IPS-18a (cell line): ENCODE data around the gene TTLL1.

Source experiments
- H3K27ac ChIP-seq: one replicate; pipeline ENCODE4 v1.5.1; 2013; ENCODE audit warnings: low read length
- H3K27me3 ChIP-seq: one replicate; pipeline ENCODE4 v1.6.1; 2013; ENCODE audit warnings: mild to moderate bottlenecking, low read length; ENCODE audit not compliant: control insufficient read depth, insufficient read depth
- H3K36me3 ChIP-seq: one replicate; pipeline ENCODE4 v1.6.1; 2013; ENCODE audit warnings: low read depth, low read length; ENCODE audit not compliant: control insufficient read depth
- H3K4me1 ChIP-seq: one replicate; pipeline ENCODE4 v1.6.1; 2013; ENCODE audit warnings: low read depth, low read length; ENCODE audit not compliant: control insufficient read depth
- H3K4me3 ChIP-seq: one replicate; pipeline ENCODE4 v1.5.1; 2013; ENCODE audit warnings: low read length
- H3K9ac ChIP-seq: one replicate; pipeline ENCODE4 v1.6.1; 2013; ENCODE audit warnings: mild to moderate bottlenecking, low read length, moderate library complexity
- H3K9me3 ChIP-seq: one replicate; pipeline ENCODE4 v1.6.1; 2013; ENCODE audit warnings: low read depth, low read length; ENCODE audit not compliant: control insufficient read depth

Gene TTLL1

GRCh38 chr22:43008509-43008908, 80.7 kb downstream of the TTLL1 start:
- Histone ChIP-seq H3K27me3 (no peaks in the 10 kb centered on the region), H3K36me3 (no peaks in the 10 kb centered on the region), H3K9ac (no peak overlapping the region), H3K4me3 (no peak overlapping the region), H3K9me3 (no peaks in the 10 kb centered on the region), H3K27ac (no peak overlapping the region), H3K4me1 (peaks cover 16% of the 10 kb centered on the region)

- H3K36me3 ChIP-seq = no peaks in the 10 kb centered on the region
- no peaks in the 10 kb centered on the region for H3K9me3 ChIP-seq
- no peak overlapping the region for H3K4me3 ChIP-seq
- H3K4me1 ChIP-seq = peaks cover 15% of the 10 kb centered on the region
- H3K27ac ChIP-seq = no peak overlapping the region
- H3K9ac ChIP-seq = no peak overlapping the region
- no peaks in the 10 kb centered on the region for H3K27me3 ChIP-seq
These were observed 81.6 kb downstream of the TTLL1 start for GRCh38 chr22:43007519-43008102.

GRCh38 chr22:43006753-43007152, 82.4 kb downstream of the TTLL1 start:
- Histone ChIP-seq H3K4me1 (peaks cover 23% of the 10 kb centered on the region), H3K36me3 (no peaks in the 10 kb centered on the region), H3K9ac (no peak overlapping the region), H3K27me3 (no peaks in the 10 kb centered on the region), H3K27ac (no peak overlapping the region), H3K4me3 (no peak overlapping the region), H3K9me3 (no peaks in the 10 kb centered on the region)

GRCh38 chr22:43006016-43006505, 83.1 kb downstream of the TTLL1 start:
- Histone ChIP-seq H3K4me3 (no peak overlapping the region), H3K36me3 (no peaks in the 10 kb centered on the region), H3K27ac (no peak overlapping the region), H3K4me1 (peaks cover 27% of the 10 kb centered on the region), H3K27me3 (no peaks in the 10 kb centered on the region), H3K9me3 (no peaks in the 10 kb centered on the region), H3K9ac (no peak overlapping the region)

- Histone ChIP-seq H3K4me1 (peaks cover 33% of the 10 kb centered on the region), H3K27me3 (no peaks in the 10 kb centered on the region), H3K9me3 (no peaks in the 10 kb centered on the region), H3K27ac (no peak overlapping the region), H3K9ac (no peak overlapping the region), H3K36me3 (no peaks in the 10 kb centered on the region), H3K4me3 (no peak overlapping the region)
These were observed 84.1 kb downstream of the TTLL1 start for GRCh38 chr22:43005106-43005505.

GRCh38 chr22:43004362-43005035, 84.7 kb downstream of the TTLL1 start:
- no peaks in the 10 kb centered on the region for H3K9me3 ChIP-seq
- no peak overlapping the region for H3K9ac ChIP-seq
- H3K36me3 ChIP-seq = no peaks in the 10 kb centered on the region
- no peaks in the 10 kb centered on the region for H3K27me3 ChIP-seq
- no peak overlapping the region for H3K4me3 ChIP-seq
- H3K4me1 ChIP-seq = peaks cover 33% of the 10 kb centered on the region
- H3K27ac ChIP-seq = no peak overlapping the region

GRCh38 chr22:43002202-43002586, 87.0 kb downstream of the TTLL1 start:
- Histone ChIP-seq H3K9ac (no peak overlapping the region), H3K36me3 (no peaks in the 10 kb centered on the region), H3K4me1 (peaks cover 28% of the 10 kb centered on the region), H3K9me3 (no peaks in the 10 kb centered on the region), H3K27me3 (no peaks in the 10 kb centered on the region), H3K4me3 (no peak overlapping the region), H3K27ac (no peak overlapping the region)

DNA sequence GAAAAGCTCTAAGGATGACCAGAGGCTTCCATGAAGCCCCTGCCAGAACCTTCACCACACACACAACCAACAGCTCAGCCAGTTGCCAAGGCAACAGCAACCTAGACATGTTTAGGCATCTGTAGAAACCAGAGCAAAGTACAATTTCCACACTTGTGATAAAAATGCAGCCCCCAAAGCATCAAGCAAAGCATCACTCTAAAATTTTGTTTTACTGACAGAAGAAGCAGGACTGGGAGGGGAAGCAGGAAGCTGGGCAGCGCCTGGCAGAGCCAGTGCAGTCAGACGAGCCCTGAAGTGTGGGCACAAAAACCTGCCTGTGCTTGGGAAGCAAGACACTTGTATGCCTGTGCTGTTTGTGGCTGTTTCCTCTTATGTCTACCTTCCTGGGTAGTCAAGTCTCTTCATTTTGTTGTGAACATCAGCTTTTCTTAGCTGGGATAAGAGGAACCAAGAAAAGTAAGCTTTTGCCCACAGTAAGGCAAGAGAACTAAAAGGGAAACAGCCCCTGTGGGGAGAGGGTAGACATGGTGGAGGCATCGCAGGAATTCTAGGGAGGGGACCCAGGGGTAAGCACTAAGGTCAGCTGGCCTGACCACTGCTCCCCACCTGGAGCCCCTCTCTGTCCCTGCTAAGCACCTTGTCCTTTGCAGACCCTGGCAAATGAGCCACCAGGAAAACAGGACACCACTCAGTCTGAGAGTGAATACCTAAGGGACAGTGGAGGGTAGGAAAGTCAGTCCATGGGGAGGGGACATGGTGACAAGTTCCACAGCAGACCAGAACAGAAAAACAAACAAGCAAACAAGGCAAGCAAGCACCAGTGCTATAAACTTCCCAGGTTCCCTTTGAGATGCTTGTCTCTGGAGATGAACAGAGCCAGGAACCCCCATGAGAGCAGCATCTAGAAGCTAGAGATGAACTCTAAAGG, 87.7 kb downstream of the TTLL1 start:
- Histone ChIP-seq H3K4me3 (no peak overlapping the region), H3K36me3 (no peaks in the 10 kb centered on the region), H3K27me3 (no peaks in the 10 kb centered on the region), H3K27ac (no peak overlapping the region), H3K9ac (no peak overlapping the region), H3K9me3 (no peaks in the 10 kb centered on the region), H3K4me1 (peaks cover 23% of the 10 kb centered on the region)

DNA sequence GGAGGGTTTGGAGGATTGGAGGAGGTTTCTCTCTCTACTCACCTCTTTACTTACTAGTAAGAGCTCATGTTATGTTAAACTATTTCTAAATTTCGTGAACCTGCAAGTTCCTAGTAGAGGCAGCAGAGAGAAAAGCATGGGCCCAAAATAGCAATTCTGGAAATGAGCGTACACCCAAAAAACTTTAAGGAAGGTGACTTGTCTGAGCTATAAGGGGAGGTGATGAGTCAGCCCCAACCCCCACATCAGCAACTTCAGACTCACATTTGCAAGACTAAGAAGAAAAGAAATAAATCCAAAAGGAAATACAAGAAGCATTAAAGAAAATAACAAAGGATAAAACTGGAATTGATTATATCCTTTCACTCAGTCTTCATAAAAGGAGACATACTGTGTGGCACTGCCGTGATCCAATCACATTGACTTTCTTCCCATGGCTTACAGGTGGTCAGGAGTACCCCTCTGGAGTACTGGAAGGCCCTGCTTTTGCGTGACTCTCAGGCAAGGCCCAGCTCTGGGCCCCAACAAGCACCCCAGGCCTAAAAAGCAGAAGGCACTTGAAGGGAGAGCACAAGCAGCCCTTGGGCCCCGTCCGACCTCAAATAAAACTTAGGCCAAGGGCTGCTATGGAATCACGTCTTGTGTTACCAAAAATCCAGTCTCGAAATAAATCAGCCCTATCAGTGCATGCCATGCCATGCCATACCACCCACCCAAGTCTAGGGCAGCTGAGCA, 88.6 kb downstream of the TTLL1 start:
- peaks cover 23% of the 10 kb centered on the region for H3K4me1 ChIP-seq
- no peak overlapping the region for H3K27ac ChIP-seq

DNA sequence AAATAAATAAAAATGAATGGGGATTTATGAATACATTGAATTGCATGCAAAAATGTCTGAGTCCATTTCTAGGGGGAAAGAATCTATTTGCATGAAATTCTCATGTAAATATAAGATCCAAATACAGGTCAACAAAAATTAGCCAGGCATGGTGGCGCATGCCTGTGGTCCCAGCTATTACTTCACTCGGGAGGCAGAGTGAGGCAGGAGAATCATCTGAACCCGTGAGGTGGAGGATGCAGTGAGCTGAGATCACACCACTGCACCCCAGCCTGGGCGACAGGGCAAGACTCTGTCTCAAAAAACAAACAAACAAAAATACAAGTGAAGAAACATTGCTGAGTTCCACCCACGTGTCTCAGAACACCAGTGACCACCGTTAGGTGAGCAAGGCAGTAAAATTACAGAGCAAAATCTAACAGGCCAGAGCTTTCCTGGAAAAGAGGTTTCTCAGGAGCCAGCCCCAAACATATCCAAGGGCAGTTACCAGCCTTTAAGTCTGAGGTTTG, 91.6 kb downstream of the TTLL1 start:
- H3K9me3 ChIP-seq = no peaks in the 10 kb centered on the region
- peaks cover 25% of the 10 kb centered on the region for H3K4me1 ChIP-seq
- H3K36me3 ChIP-seq = no peaks in the 10 kb centered on the region
- H3K4me3 ChIP-seq = no peak overlapping the region
- H3K27me3 ChIP-seq = no peaks in the 10 kb centered on the region
- no peak overlapping the region for H3K27ac ChIP-seq
- H3K9ac ChIP-seq = no peak overlapping the region

More for the DNA sequence above, 88.6 kb downstream of the TTLL1 start:
- Histone ChIP-seq H3K9ac (no peak overlapping the region), H3K36me3 (no peaks in the 10 kb centered on the region), H3K27me3 (no peaks in the 10 kb centered on the region), H3K4me3 (no peak overlapping the region), H3K9me3 (no peaks in the 10 kb centered on the region)
